Activated CD4-positive, alpha-beta T cell treated with anti-CD3 and anti-CD28 coated beads for 36 hours (primary cell): ENCODE results near the gene PCMT1. TPM values are rescaled to one million over a fixed set of nuclear protein-coding genes. Genes with fewer than 3 reads are reported as not detected.

ENCODE experiments used
- ATAC-seq: fragments of 200-7000 bp; cut with Tn5 transposase; one replicate; pipeline ENCODE4 v1.10.0; 2021; ENCODE audit warnings: mild to moderate bottlenecking, moderate library complexity
- CTCF ChIA-PET: fragments of 350-600 bp; sonication (Branson Sonifier 250); formaldehyde crosslinking; loops from one replicate; lab custom pipeline; 2021; ENCODE audit warnings: antibody characterized with exemption; lab: Charles Lee
- POLR2A ChIA-PET: fragments of 350-600 bp; sonication (Branson Sonifier 250); formaldehyde crosslinking; loops from one replicate; lab custom pipeline; 2021; ENCODE audit warnings: antibody characterized with exemption, inconsistent platforms; lab: Charles Lee
- DNase-seq: peaks from one replicate; pipeline ENCODE4 v3.0.0-alpha.2; 2020
- H3K27ac Mint-ChIP-seq: one replicate; pipeline ENCODE4 v1.8.0; 2021; ENCODE audit warnings: mixed read lengths
- H3K27me3 Mint-ChIP-seq: one replicate; pipeline ENCODE4 v1.8.0; 2021; ENCODE audit warnings: mixed read lengths
- H3K36me3 Mint-ChIP-seq: one replicate; pipeline ENCODE4 v1.8.0; 2021; ENCODE audit warnings: low read depth, mixed read lengths
- H3K4me1 Mint-ChIP-seq: one replicate; pipeline ENCODE4 v1.8.0; 2021; ENCODE audit warnings: mixed read lengths
- H3K4me3 Mint-ChIP-seq: one replicate; pipeline ENCODE4 v1.8.0; 2021; ENCODE audit warnings: mild to moderate bottlenecking, moderate library complexity, mixed read lengths
- H3K9me3 Mint-ChIP-seq: one replicate; pipeline ENCODE4 v1.8.0; 2021; ENCODE audit warnings: low read depth, mixed read lengths
- intact Hi-C, 2 experiments: fragments of 100-400 bp; cut with DNase I in 1 of 2; cut with micrococcal nuclease in 1 of 2; formaldehyde crosslinking; loops; one replicate each; pipeline versions ENCODE4 v1.14.2 to v1.15.1; 2022 to 2024; cut with DNase I, micrococcal nuclease
- total RNA-seq, 2 experiments: library from RNA; stranded (reverse); gene quantifications; one replicate each; pipeline ENCODE4 v1.2.3, GENCODE V29; 2021

The PCMT1 gene
- total RNA-seq, result 10 to 100 TPM; 90.1 to 91.3 TPM

DNA sequence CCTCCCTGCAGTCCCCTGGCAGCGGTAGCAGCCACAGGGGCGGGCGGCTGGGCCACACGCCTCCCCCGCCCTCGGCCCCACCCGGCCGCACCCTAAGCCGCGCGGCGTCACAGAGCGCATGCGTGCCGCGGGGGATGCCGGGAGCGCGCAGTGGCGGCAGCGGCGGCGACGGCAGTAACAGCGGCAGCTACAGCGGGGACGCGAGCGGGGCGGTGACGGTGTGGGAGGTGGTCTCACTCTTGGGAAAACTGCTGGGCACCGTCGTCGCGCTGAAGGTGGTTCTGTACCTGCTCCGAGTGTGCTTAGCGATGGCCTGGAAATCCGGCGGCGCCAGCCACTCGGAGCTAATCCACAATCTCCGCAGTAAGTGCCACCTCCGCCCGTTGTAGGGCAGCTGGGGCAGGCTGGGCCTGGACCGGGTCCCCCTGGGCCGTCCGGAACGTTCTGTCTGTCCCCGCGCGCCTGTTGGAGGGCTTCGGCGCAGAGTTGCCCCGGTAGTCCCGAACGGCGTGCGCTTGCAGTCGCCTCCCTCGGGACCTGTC, at the start of gene PCMT1:
Gene PCMT1, plus strand, starts transcription at position 148 of the 542 bp plus-strand sequence. Its CDS starts 161 bp downstream, at position 309.
- ATAC-seq (peak; percentile 81), DNase-seq (peak; percentile 94)
- ChIA-PET POLR2A (interaction anchor here (1.5 kb wide), 1 partner anchor 32 kb away, joined by 7 read pairs; the partner anchor contains the start of gene LATS1), CTCF (interaction anchor here (1.1 to 1.5 kb wide), 2 partner anchors 33 to 72 kb away, joined by 4 to 5 read pairs; no protein-coding TSS in a partner anchor)
- Mint-ChIP-seq H3K27ac (peak within 1 kb of the TSS; percentile 85), H3K9me3 (no peaks in the 10 kb centered on the region), H3K4me1 (peaks cover 44% of the 10 kb centered on the region), H3K36me3 (peaks cover 7% of the 10 kb centered on the region), H3K4me3 (peak within 1 kb of the TSS; percentile 90), H3K27me3 (no peaks in the 10 kb centered on the region)
- intact Hi-C loops, result loop anchor here (1.0 to 5.0 kb wide), 6 partner anchors 101 to 1703 kb away; partner anchors contain the start of genes ULBP1 (in 2 of the 2), GINM1 (in 1 of the 2), KATNA1 (in 1 of the 2) and LRP11 (in 1 of the 2)

DNA sequence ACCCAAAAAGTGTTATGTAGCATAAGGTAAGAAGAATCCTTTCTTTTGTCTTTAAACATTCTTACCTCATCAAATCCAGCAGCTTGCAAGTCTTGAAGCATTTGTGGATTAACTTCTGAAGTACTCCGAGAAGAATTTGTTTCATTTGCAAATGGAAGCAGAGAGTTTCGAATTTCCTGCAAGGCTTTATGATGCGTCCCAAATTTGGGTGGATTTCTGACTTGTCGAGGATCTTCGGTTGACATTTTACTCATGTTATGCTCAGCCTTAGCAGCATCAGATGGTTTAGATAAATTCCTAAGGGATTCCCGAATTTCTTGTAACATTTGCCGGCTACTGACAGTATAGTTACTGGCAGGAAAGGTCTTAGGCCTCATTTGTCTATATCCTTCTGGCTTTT, 47.8 kb upstream of the PCMT1 start:
- H3K27me3 Mint-ChIP-seq, result no peaks in the 10 kb centered on the region
- intact Hi-C loops, result no loop called here
- POLR2A ChIA-PET, result no interaction called here

DNA sequence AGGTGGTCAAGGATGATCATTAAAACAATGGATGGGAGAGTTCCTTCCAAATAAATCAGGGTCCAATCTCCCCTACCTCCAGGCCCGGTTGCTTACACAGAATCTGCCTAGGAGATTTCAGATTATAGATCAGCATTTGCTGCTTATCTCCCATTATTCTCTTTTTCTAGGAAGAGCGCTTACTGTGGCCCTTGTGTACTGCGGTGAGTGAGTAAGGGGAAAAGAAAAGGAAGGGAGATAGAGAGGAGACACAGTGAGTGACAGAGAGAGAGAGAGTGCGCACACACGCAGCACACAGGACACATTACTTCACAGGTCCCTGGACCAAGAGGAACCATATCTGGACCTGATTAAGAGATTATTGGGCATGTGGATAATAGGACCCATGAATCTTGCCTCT, 37.8 kb upstream of the PCMT1 start:
- peak overlapping the region; percentile 38 for H3K27ac Mint-ChIP-seq
- H3K9me3 Mint-ChIP-seq, result no peaks in the 10 kb centered on the region
- ChIA-PET CTCF (interaction anchor here (0.6 to 0.8 kb wide), 2 partner anchors 17 to 108 kb away, joined by 3 read pairs; no protein-coding TSS in a partner anchor), POLR2A (no interaction called here)
- ATAC-seq (no peak), DNase-seq (no peak)
- intact Hi-C loops, result no loop called here
- no peaks in the 10 kb centered on the region for H3K27me3 Mint-ChIP-seq
- no peak overlapping the region for H3K4me3 Mint-ChIP-seq
- peaks cover 58% of the 10 kb centered on the region for H3K4me1 Mint-ChIP-seq
- peaks cover 20% of the 10 kb centered on the region for H3K36me3 Mint-ChIP-seq

More for the DNA sequence above, 47.8 kb upstream of the PCMT1 start:
- DNase-seq, result no peak
- Mint-ChIP-seq H3K9me3 (no peaks in the 10 kb centered on the region), H3K27ac (no peak overlapping the region), H3K4me3 (no peak overlapping the region), H3K4me1 (peaks cover 26% of the 10 kb centered on the region), H3K36me3 (peaks cover 14% of the 10 kb centered on the region)
- no peak for ATAC-seq
- CTCF ChIA-PET, result interaction anchor here (0.7 kb wide), 1 partner anchor 1532 kb away, joined by 3 read pairs; no protein-coding TSS in a partner anchor

DNA sequence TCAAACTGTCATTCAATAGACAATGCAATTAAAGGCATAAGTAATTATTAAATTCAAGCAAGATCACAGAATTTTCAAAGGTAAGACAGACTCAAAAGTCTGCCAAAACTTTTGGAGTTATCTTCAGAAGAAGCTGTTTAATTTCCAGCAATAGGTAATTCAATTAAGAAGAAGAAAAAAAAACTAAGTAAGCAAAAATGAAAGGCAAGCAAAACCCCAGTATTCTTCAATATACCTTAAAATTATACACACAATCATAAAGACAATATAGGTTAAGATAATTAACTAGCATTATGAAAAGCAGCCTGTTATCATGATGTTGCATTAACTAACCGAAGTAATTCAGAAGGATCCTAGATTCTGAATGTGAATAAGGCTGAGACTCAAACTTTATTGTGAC, 35.1 kb upstream of the PCMT1 start:
- CTCF ChIA-PET, result interaction anchor here (1.2 kb wide), 1 partner anchor 15 kb away, joined by 3 read pairs; no protein-coding TSS in a partner anchor

DNA sequence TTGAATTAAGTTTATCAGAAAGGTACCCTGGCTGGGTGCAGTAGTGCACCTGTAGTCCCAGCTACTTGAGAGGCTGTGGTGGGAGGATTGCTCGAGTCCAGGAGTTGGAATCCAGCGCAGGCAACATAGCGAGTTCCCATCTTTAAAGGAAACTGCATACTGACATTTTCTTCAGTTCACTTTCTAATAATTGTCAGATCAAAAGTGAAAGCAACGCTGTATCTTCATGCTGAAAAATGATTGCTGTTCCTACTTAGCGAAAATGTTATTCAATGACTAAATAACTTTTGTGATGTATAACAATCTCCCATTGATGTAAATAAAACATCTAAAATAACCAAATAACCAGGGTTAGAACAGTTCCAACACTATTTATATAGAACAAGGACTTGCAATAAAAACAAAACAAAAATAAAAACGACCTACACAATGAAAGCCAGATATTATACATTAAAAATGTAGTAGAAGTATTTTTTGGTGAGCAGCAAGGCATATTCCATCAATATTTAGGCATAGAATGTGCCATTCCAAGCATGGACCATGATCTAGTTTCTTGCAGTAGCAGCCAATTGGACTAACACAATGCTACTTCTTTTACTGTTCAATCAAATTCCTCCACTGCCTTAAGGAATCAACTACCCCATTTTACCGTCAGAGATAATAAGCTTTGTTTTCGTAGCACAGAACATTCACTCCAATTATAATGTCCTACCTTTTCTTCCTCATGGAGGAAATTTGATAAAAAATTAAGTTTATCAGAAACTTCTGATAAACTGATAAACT, 33.2 kb upstream of the PCMT1 start:
- H3K4me3 Mint-ChIP-seq, result peak overlapping the region; percentile 88
- H3K27me3 Mint-ChIP-seq, result no peaks in the 10 kb centered on the region
- H3K27ac Mint-ChIP-seq, result peak overlapping the region; percentile 89
- POLR2A ChIA-PET, result no interaction called here
- ATAC-seq (peak; percentile 18), DNase-seq (peak; percentile 20)
- H3K36me3 Mint-ChIP-seq, result peaks cover 15% of the 10 kb centered on the region
- CTCF ChIA-PET, result interaction anchor here (0.8 to 3.5 kb wide), 3 partner anchors 30 to 33 kb away, joined by 3 to 12 read pairs (median 5); partner anchors contain the start of genes NUP43 and PCMT1
- H3K9me3 Mint-ChIP-seq, result no peaks in the 10 kb centered on the region
- intact Hi-C loops, result loop anchor here (2.0 to 5.0 kb wide), 3 partner anchors 30 to 206 kb away; partner anchors contain the start of genes KATNA1 (in 1 of the 2) and RAET1G (in 1 of the 2)
- peaks cover 31% of the 10 kb centered on the region for H3K4me1 Mint-ChIP-seq

More for the DNA sequence above, 35.1 kb upstream of the PCMT1 start:
- Mint-ChIP-seq H3K27me3 (no peaks in the 10 kb centered on the region), H3K4me1 (peaks cover 47% of the 10 kb centered on the region), H3K4me3 (no peak overlapping the region), H3K36me3 (peaks cover 20% of the 10 kb centered on the region), H3K27ac (no peak overlapping the region), H3K9me3 (no peaks in the 10 kb centered on the region)
- intact Hi-C loops, result no loop called here
- POLR2A ChIA-PET, result no interaction called here
- no peak for ATAC-seq
- DNase-seq, result no peak

DNA sequence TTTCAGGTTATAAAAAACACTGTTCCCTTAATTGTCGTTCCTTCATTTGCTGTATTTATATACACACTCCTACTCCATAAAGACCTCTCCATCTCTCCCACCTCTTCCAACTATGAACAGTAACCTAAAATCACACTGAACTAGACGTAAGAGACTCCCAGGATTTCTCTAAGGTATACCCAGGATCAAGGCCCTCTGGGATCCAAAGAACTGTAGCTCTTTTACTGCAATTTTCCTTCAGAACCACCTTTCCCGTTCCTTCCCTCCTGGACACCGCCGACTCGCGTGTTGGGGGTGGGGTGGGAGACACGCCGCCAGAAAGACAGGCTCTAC, 32.3 kb upstream of the PCMT1 start:
- Mint-ChIP-seq H3K4me3 (peak overlapping the region; percentile 88), H3K27ac (peak overlapping the region; percentile 89), H3K36me3 (peaks cover 15% of the 10 kb centered on the region), H3K27me3 (no peaks in the 10 kb centered on the region), H3K9me3 (no peaks in the 10 kb centered on the region), H3K4me1 (peaks cover 25% of the 10 kb centered on the region)
- ATAC-seq (no peak), DNase-seq (no peak)
- intact Hi-C loops, result loop anchor here (2.0 to 5.0 kb wide), 3 partner anchors 30 to 205 kb away; partner anchors contain the start of genes KATNA1 (in 1 of the 2) and RAET1G (in 1 of the 2)
- ChIA-PET POLR2A (interaction anchor here (1.7 to 1.8 kb wide), 2 partner anchors 32 to 172 kb away, joined by 5 to 7 read pairs; partner anchors contain the start of genes PCMT1 and PPIL4), CTCF (interaction anchor here (0.8 to 3.5 kb wide), 3 partner anchors 29 to 34 kb away, joined by 3 to 12 read pairs (median 5); partner anchors contain the start of genes NUP43 and PCMT1)

DNA sequence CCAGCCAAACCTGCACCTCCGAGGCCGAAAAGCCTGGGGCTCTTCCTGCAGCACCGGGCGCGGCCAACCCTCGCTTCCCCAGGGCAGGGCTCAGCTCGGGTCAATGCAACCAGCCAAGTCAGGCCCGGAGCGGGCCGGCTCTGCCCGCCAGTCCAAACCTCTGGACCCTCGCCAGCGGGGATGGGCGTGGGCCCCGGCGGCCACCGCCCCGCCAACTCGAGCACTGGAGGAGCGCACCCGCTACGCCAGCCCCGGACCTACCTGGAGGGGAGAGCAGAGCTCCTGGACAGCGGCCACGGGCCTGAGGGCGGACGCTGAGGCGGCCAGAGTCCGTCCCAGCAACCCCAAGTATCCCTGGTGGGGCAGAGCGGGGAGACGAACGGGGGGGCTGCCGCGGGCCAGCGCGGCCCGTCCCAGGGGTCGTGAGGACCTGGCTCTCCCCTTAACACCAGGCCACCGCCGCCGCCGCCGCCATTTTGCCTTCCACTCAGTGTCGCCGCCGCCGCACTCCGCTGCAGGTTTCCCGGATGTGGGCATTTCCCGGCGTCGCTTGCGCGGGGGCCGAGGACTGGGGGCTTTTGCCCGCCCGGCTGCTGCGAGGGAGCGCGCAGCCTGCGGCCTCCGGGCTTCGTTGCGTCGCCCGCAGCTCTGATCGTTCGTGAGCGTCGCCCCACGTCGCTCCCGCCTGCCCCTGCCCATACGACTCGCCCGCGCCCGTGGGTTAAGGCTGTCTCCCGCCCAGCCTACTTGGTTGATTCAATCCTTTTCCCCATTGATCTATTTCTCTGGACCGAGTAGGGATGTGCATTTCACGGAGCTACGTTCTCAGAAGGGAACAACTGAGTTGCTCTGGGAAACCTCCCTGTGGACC, 31.7 kb upstream of the PCMT1 start, which contains the start of gene LATS1:
Gene LATS1, minus strand, starts transcription at position 514 of the 871 bp plus-strand sequence. CDS start 15,975 bp downstream, outside the sequence.
- POLR2A ChIA-PET, result interaction anchor here (0.6 to 1.8 kb wide), 5 partner anchors 28 to 173 kb away, joined by 3 to 7 read pairs (median 4); partner anchors contain the start of genes NUP43, PCMT1 and PPIL4
- intact Hi-C loops, result loop anchor here (1.0 to 5.0 kb wide), 9 partner anchors 28 to 204 kb away; partner anchors contain the start of genes GINM1 (in 2 of the 2), KATNA1 (in 2 of the 2), NUP43 (in 2 of the 2) and PPIL4 (in 2 of the 2)
- Mint-ChIP-seq H3K9me3 (no peaks in the 10 kb centered on the region), H3K27me3 (no peaks in the 10 kb centered on the region), H3K4me3 (peak within 1 kb of the TSS; percentile 88), H3K4me1 (peaks cover 25% of the 10 kb centered on the region), H3K36me3 (peaks cover 15% of the 10 kb centered on the region), H3K27ac (peak within 1 kb of the TSS; percentile 98)
- DNase-seq, result peak; percentile 97
- CTCF ChIA-PET, result interaction anchor here (0.5 to 3.5 kb wide), 4 partner anchors 29 to 1116 kb away, joined by 3 to 12 read pairs (median 3); partner anchors contain the start of gene NUP43
- ATAC-seq, result peak; percentile 93

DNA sequence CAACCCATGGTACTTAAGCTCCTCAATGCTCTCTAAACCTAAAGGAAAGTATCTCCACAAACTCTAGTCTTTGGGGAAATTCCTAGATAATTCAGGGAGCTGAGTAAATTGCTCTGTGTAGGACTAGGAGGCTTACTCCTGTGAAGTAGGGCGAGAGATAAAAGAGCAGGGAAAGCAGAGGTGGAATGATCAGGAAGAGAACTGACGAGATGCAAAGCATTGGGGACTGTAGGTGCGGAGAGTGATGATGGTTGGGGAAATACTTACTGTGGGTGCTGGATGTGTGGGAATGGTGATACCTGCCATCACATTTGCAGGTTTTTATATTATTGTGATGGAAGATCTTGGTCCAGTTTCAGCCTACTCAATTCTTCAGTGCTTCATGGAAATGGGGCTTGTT, 30.0 kb upstream of the PCMT1 start:
- CTCF ChIA-PET, result no interaction called here
- H3K27me3 Mint-ChIP-seq, result no peaks in the 10 kb centered on the region
- no peak overlapping the region for H3K27ac Mint-ChIP-seq
- DNase-seq (no peak), ATAC-seq (no peak)
- POLR2A ChIA-PET, result no interaction called here
- no peaks in the 10 kb centered on the region for H3K9me3 Mint-ChIP-seq
- H3K4me1 Mint-ChIP-seq, result peaks cover 24% of the 10 kb centered on the region
- intact Hi-C loops, result loop anchor here (2.0 to 5.0 kb wide), 3 partner anchors 145 to 203 kb away; partner anchors contain the start of genes GINM1 (in 1 of the 2), LRP11 (in 1 of the 2) and RAET1G (in 1 of the 2)
- no peak overlapping the region for H3K4me3 Mint-ChIP-seq
- H3K36me3 Mint-ChIP-seq, result peaks cover 17% of the 10 kb centered on the region

DNA sequence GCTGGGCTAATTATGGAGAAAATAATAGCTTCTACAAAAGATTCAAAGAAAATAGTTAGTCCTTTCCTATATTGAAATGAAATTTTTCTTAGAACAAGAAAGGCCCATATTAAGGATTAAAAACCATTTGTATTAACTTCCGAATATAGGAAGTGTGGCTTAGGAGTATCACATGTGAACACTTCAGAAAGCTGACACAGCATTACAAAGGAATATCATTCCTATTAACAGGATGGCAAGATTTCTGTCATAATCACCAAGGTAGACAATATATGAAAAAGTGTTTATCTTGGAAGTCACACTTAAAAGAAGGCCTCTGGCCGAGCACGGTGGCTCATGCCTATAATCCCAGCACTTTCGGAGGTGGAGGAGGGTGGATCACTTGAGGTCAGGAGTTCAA, 26.3 kb upstream of the PCMT1 start:
- Mint-ChIP-seq H3K4me3 (no peak overlapping the region), H3K4me1 (peaks cover 15% of the 10 kb centered on the region), H3K36me3 (peaks cover 22% of the 10 kb centered on the region), H3K27ac (no peak overlapping the region), H3K9me3 (no peaks in the 10 kb centered on the region), H3K27me3 (no peaks in the 10 kb centered on the region)
- ATAC-seq (no peak), DNase-seq (no peak)
- ChIA-PET POLR2A (interaction anchor here (0.6 to 0.7 kb wide), 2 partner anchors 155 to 205 kb away, joined by 3 to 5 read pairs; no protein-coding TSS in a partner anchor), CTCF (interaction anchor here (0.9 to 2.8 kb wide), 3 partner anchors 18 to 142 kb away, joined by 3 to 10 read pairs (median 7); partner anchors contain the start of gene NUP43)
- intact Hi-C loops, result loop anchor here in 1 of 2 experiments (10.0 kb wide), 1 partner anchor 142 kb away; the partner anchor contains the start of gene LRP11
